Neural cell (in vitro differentiated cells): ENCODE results near the gene SLFNL1. TPM values are rescaled to one million over a fixed set of nuclear protein-coding genes. Genes with fewer than 3 reads are reported as not detected.

Experiments used
- H2AFZ ChIP-seq: fragments of 200-600, 300-800 bp; sonication (generic), shearing (Covaris generic); 2 replicates; pipeline ENCODE4 v1.6.0; 2014; ENCODE audit warnings: low read depth, mild to moderate bottlenecking, antibody characterized with exemption, low read length, moderate library complexity
- H3F3A ChIP-seq: fragments of 200-600 bp; shearing (Covaris generic); 2 replicates; pipeline ENCODE4 v1.6.1; 2016; ENCODE audit warnings: mild to moderate bottlenecking, moderate library complexity, mixed read lengths, antibody characterized with exemption, low read length; ENCODE audit not compliant: insufficient read depth, poor library complexity, severe bottlenecking
- H3K27ac ChIP-seq: fragments of 200-600, 300-800 bp; sonication (generic), shearing (Covaris generic); 2 replicates; pipeline ENCODE4 v1.5.1; 2014; ENCODE audit warnings: mild to moderate bottlenecking, low read length, moderate library complexity
- H3K27me3 ChIP-seq: fragments of 300-800, 200-600 bp; sonication (generic), shearing (Covaris generic); 2 replicates; pipeline ENCODE4 v1.6.0; 2014; ENCODE audit warnings: mild to moderate bottlenecking, low read depth, low read length, moderate library complexity; ENCODE audit not compliant: insufficient read depth
- H3K36me3 ChIP-seq: fragments of 300-800, 200-600 bp; sonication (generic), shearing (Covaris generic); 2 replicates; pipeline ENCODE4 v1.5.1; 2014; ENCODE audit warnings: mild to moderate bottlenecking, antibody characterized with exemption, low read length, moderate library complexity; ENCODE audit not compliant: insufficient read depth
- H3K4me2 ChIP-seq: fragments of 300-800, 200-600 bp; sonication (generic), shearing (Covaris generic); 2 replicates; pipeline ENCODE4 v1.6.0; 2014; ENCODE audit warnings: mild to moderate bottlenecking, low read length
- H3K4me3 ChIP-seq: fragments of 300-800, 200-600 bp; sonication (generic), shearing (Covaris generic); 2 replicates; pipeline ENCODE4 v1.5.1; 2014; ENCODE audit warnings: mild to moderate bottlenecking, low read length, moderate library complexity
- H3K79me2 ChIP-seq: fragments of 200-600 bp; shearing (Covaris generic); replicated peaks from 2 replicates; pipeline ENCODE4 v1.6.0; 2014; ENCODE audit warnings: mild to moderate bottlenecking, low read length, moderate library complexity; ENCODE audit not compliant: insufficient read depth
- H3K9ac ChIP-seq: fragments of 300-800, 200-600 bp; sonication (generic), shearing (Covaris generic); 2 replicates; pipeline ENCODE4 v1.6.1; 2016; ENCODE audit warnings: mild to moderate bottlenecking, low read length, mixed read lengths
- H3K9me2 ChIP-seq: fragments of 200-600 bp; shearing (Covaris generic); 2 replicates; pipeline ENCODE4 v1.6.1; 2016; ENCODE audit warnings: mild to moderate bottlenecking, low read length, mixed read lengths; ENCODE audit not compliant: insufficient read depth
- H3K9me3 ChIP-seq: fragments of 200-600, 300-800 bp; sonication (generic), shearing (Covaris generic); 2 replicates; pipeline ENCODE4 v1.6.1; 2016; ENCODE audit warnings: mild to moderate bottlenecking, mixed run types, low read length, moderate library complexity, mixed read lengths
- H4K20me1 ChIP-seq: fragments of 200-600 bp; shearing (Covaris generic); 2 replicates; pipeline ENCODE4 v1.6.1; 2016; ENCODE audit warnings: mild to moderate bottlenecking, mixed run types; ENCODE audit not compliant: insufficient read depth
- EP300 ChIP-seq: fragments of 450-650 bp; conservative IDR thresholded peaks from 2 replicates; pipeline ENCODE4 v1.6.1; 2014; ENCODE audit warnings: antibody characterized with exemption, mild to moderate bottlenecking, moderate library complexity; ENCODE audit not compliant: poor library complexity, severe bottlenecking
- EZH2 ChIP-seq: fragments of 200-600, 300-800 bp; shearing (Covaris generic), sonication (generic); IDR thresholded peaks from 2 replicates; pipeline ENCODE4 v1.6.1; 2014; ENCODE audit warnings: antibody characterized with exemption, low read length, borderline replicate concordance, mild to moderate bottlenecking; ENCODE audit not compliant: insufficient read depth, poor library complexity, severe bottlenecking
- MXI1 ChIP-seq: fragments of 450-650 bp; conservative IDR thresholded peaks from 2 replicates; pipeline ENCODE4 v1.6.1; 2014; ENCODE audit warnings: antibody characterized with exemption, mild to moderate bottlenecking; ENCODE audit not compliant: poor library complexity, severe bottlenecking
- POLR2AphosphoS5 ChIP-seq: IDR thresholded peaks from 2 replicates; pipeline ENCODE4 v1.6.1; 2012
- RAD21 ChIP-seq: fragments of 450-650 bp; conservative IDR thresholded peaks from 2 replicates; pipeline ENCODE4 v1.6.1; 2014; ENCODE audit warnings: antibody characterized with exemption, mild to moderate bottlenecking, moderate library complexity
- SMC3 ChIP-seq: fragments of 450-650 bp; conservative IDR thresholded peaks from 2 replicates; pipeline ENCODE4 v1.6.1; 2014; ENCODE audit warnings: antibody characterized with exemption, mild to moderate bottlenecking, moderate library complexity; ENCODE audit not compliant: poor library complexity
- TAF1 ChIP-seq: IDR thresholded peaks from 2 replicates; pipeline ENCODE4 v1.6.1; 2012; ENCODE audit warnings: low read depth
- polyA plus RNA-seq: library from polyadenylated mRNA; depleted of rRNA; stranded (reverse); fragments of >200 nt; gene quantifications from 2 replicates; pipeline ENCODE4 v1.2.3, GENCODE V29; 2014
- TF ChIP-seq, protein P1 (sequence below): fragments of 450-650 bp; IDR thresholded peaks from 2 replicates; pipeline ENCODE4 v1.5.1; 2014; ENCODE audit warnings: antibody characterized with exemption, mild to moderate bottlenecking, moderate library complexity; ENCODE audit not compliant: poor library complexity, severe bottlenecking
- TF ChIP-seq, protein P2 (sequence below): IDR thresholded peaks from 2 replicates; pipeline ENCODE4 v1.6.1; 2012; ENCODE audit warnings: borderline replicate concordance

SLFNL1 gene
- polyA plus RNA-seq, 1 donor from 2014 or later = 0.26 TPM

DNA sequence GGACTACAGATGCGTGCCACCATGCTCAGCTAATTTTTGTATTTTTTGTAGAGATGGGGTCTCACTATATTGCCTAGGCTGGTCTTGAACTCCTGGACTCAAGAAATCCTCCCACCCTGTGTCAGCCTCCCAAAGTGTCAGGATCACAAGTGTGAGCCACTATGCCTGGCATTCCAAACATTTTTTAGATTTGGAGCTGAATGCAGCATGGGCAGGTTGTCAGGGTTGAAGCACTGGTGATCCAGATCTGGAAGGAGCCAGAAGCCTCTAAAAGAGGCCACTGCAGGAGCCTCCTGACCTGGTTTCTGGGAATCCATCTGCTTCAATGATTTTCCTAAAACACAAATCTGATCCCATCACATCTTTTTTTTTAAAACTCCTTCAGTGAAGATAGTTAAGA is 43.8 kb downstream of the SLFNL1 start:
- H3K36me3 ChIP-seq = no peaks in the 10 kb centered on the region

GRCh38 chr1:40976952-40977690 is 44.4 kb downstream of the SLFNL1 start:
- no peak overlapping the region for H2AFZ ChIP-seq

More for the DNA sequence above, 43.8 kb downstream of the SLFNL1 start:
- Histone ChIP-seq H3K9me3 (no peaks in the 10 kb centered on the region), H3K27ac (no peak overlapping the region), H3K27me3 (no peaks in the 10 kb centered on the region), H3K4me2 (no peak overlapping the region), H3K4me3 (no peak overlapping the region), H3K9ac (no peak overlapping the region), H3K9me2 (no peaks in the 10 kb centered on the region), H2AFZ (no peak overlapping the region), H4K20me1 (no peaks in the 10 kb centered on the region), H3K79me2 (peaks cover 22% of the 10 kb centered on the region), H3F3A (peaks cover 6% of the 10 kb centered on the region)
- TF ChIP-seq, protein P1, sequence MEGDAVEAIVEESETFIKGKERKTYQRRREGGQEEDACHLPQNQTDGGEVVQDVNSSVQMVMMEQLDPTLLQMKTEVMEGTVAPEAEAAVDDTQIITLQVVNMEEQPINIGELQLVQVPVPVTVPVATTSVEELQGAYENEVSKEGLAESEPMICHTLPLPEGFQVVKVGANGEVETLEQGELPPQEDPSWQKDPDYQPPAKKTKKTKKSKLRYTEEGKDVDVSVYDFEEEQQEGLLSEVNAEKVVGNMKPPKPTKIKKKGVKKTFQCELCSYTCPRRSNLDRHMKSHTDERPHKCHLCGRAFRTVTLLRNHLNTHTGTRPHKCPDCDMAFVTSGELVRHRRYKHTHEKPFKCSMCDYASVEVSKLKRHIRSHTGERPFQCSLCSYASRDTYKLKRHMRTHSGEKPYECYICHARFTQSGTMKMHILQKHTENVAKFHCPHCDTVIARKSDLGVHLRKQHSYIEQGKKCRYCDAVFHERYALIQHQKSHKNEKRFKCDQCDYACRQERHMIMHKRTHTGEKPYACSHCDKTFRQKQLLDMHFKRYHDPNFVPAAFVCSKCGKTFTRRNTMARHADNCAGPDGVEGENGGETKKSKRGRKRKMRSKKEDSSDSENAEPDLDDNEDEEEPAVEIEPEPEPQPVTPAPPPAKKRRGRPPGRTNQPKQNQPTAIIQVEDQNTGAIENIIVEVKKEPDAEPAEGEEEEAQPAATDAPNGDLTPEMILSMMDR = no peak
- TF ChIP-seq MXI1 (no peak), RAD21 (no peak), TAF1 (no peak), EZH2 (no peak), EP300 (no peak), SMC3 (no peak), POLR2AphosphoS5 (no peak)
- TF ChIP-seq, protein P2, sequence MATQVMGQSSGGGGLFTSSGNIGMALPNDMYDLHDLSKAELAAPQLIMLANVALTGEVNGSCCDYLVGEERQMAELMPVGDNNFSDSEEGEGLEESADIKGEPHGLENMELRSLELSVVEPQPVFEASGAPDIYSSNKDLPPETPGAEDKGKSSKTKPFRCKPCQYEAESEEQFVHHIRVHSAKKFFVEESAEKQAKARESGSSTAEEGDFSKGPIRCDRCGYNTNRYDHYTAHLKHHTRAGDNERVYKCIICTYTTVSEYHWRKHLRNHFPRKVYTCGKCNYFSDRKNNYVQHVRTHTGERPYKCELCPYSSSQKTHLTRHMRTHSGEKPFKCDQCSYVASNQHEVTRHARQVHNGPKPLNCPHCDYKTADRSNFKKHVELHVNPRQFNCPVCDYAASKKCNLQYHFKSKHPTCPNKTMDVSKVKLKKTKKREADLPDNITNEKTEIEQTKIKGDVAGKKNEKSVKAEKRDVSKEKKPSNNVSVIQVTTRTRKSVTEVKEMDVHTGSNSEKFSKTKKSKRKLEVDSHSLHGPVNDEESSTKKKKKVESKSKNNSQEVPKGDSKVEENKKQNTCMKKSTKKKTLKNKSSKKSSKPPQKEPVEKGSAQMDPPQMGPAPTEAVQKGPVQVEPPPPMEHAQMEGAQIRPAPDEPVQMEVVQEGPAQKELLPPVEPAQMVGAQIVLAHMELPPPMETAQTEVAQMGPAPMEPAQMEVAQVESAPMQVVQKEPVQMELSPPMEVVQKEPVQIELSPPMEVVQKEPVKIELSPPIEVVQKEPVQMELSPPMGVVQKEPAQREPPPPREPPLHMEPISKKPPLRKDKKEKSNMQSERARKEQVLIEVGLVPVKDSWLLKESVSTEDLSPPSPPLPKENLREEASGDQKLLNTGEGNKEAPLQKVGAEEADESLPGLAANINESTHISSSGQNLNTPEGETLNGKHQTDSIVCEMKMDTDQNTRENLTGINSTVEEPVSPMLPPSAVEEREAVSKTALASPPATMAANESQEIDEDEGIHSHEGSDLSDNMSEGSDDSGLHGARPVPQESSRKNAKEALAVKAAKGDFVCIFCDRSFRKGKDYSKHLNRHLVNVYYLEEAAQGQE = no peak

More at GRCh38 chr1:40976952-40977690, 44.4 kb downstream of the SLFNL1 start:
- Histone ChIP-seq H3K27ac (no peak overlapping the region), H3K4me3 (no peak overlapping the region), H3K79me2 (peaks cover 16% of the 10 kb centered on the region), H4K20me1 (no peaks in the 10 kb centered on the region), H3K4me2 (no peak overlapping the region), H3F3A (peaks cover 6% of the 10 kb centered on the region), H3K36me3 (no peaks in the 10 kb centered on the region), H3K9ac (no peak overlapping the region), H3K9me2 (no peaks in the 10 kb centered on the region), H3K27me3 (no peaks in the 10 kb centered on the region), H3K9me3 (no peaks in the 10 kb centered on the region)
- TF ChIP-seq, protein P1 = no peak
- TF ChIP-seq EP300 = no peak
- no peak for TF ChIP-seq TAF1
- no peak for TF ChIP-seq MXI1
- no peak for TF ChIP-seq SMC3
- TF ChIP-seq EZH2 = no peak
- no peak for TF ChIP-seq RAD21
- TF ChIP-seq POLR2AphosphoS5 = no peak
- TF ChIP-seq, protein P2 = no peak
